ENCODE results near the gene PSMB4.

- TF ChIP-seq, protein P1, sequence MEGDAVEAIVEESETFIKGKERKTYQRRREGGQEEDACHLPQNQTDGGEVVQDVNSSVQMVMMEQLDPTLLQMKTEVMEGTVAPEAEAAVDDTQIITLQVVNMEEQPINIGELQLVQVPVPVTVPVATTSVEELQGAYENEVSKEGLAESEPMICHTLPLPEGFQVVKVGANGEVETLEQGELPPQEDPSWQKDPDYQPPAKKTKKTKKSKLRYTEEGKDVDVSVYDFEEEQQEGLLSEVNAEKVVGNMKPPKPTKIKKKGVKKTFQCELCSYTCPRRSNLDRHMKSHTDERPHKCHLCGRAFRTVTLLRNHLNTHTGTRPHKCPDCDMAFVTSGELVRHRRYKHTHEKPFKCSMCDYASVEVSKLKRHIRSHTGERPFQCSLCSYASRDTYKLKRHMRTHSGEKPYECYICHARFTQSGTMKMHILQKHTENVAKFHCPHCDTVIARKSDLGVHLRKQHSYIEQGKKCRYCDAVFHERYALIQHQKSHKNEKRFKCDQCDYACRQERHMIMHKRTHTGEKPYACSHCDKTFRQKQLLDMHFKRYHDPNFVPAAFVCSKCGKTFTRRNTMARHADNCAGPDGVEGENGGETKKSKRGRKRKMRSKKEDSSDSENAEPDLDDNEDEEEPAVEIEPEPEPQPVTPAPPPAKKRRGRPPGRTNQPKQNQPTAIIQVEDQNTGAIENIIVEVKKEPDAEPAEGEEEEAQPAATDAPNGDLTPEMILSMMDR (IDR thresholded peaks at IDR 0.05; ENCODE audit: low read length) = no peak
- no peak for TF ChIP-seq EZH2 (optimal IDR thresholded peaks at IDR 0.05; ENCODE audit: low read depth, low read length)
- TF ChIP-seq EZH2phosphoT487 (IDR thresholded peaks at IDR 0.05; ENCODE audit: low read length) = no peak
These were observed 37.5 kb upstream of the PSMB4 start for GRCh38 chr1:151361883-151362282.
